H1 (cell line): ENCODE measurements around the gene TSC22D1. TPM values are rescaled to one million over a fixed set of nuclear protein-coding genes. Genes with fewer than 3 reads are reported as not detected.

Experiments
- CTCF ChIA-PET: fragments of 300-600 bp; sonication (Branson Sonifier 250); formaldehyde crosslinking; loops from one replicate; lab custom pipeline; 2021; ENCODE audit not compliant: partially characterized antibody; lab: Charles Lee
- POLR2A ChIA-PET: fragments of 300-600 bp; sonication (Branson Sonifier 250); formaldehyde crosslinking; loops from one replicate; lab custom pipeline; 2021; ENCODE audit warnings: inconsistent platforms; ENCODE audit not compliant: partially characterized antibody; lab: Charles Lee
- DNase-seq, 2 experiments: peaks; one replicate each; pipeline versions ENCODE4 v3.0.0 to v3.0.0-alpha.2; 2010 to 2022; ENCODE audit warnings: low spot score in 2 of 2, low read depth in 1 of 2, mixed read lengths in 1 of 2
- FAIRE-seq: peaks from 2 replicates; lab custom pipeline; 2011; peaks lifted over from hg19 to GRCh38; lab: Jason Lieb, UNC
- H2AFZ ChIP-seq: 2 replicates; pipeline ENCODE4 v1.8.1; 2012; ENCODE audit warnings: low read length, inconsistent platforms
- H2AK5ac ChIP-seq: 2 replicates; pipeline ENCODE4 v1.6.1; 2013; ENCODE audit warnings: low read depth, low read length
- H2BK120ac ChIP-seq: replicated peaks from 2 replicates; pipeline ENCODE3; 2013; ENCODE audit warnings: low read depth, low read length, inconsistent platforms
- H2BK12ac ChIP-seq: 2 replicates; pipeline ENCODE4 v1.6.1; 2013; ENCODE audit warnings: low read depth, low read length
- H2BK15ac ChIP-seq: 2 replicates; pipeline ENCODE4 v1.6.1; 2013; ENCODE audit warnings: low read length
- H2BK20ac ChIP-seq: 2 replicates; pipeline ENCODE4 v1.6.1; 2013; ENCODE audit warnings: low read length
- H2BK5ac ChIP-seq: 2 replicates; pipeline ENCODE4 v1.6.1; 2013; ENCODE audit warnings: low read depth, low read length
- H3K14ac ChIP-seq: 2 replicates; pipeline ENCODE4 v1.6.1; 2013; ENCODE audit warnings: inconsistent platforms; ENCODE audit not compliant: insufficient read length
- H3K18ac ChIP-seq: 2 replicates; pipeline ENCODE4 v1.6.1; 2013; ENCODE audit warnings: low read length; ENCODE audit errors: extremely low read depth
- H3K23ac ChIP-seq: 2 replicates; pipeline ENCODE4 v1.6.1; 2013; ENCODE audit warnings: inconsistent platforms; ENCODE audit not compliant: insufficient read length
- H3K23me2 ChIP-seq: 2 replicates; pipeline ENCODE4 v1.6.1; 2013; ENCODE audit warnings: low read depth, low read length
- H3K27ac ChIP-seq: 2 replicates; pipeline ENCODE4 v1.6.1; 2011; ENCODE audit warnings: low read depth, low read length, inconsistent platforms
- H3K27me3 ChIP-seq, 4 experiments: replicated peaks in 1 of 4; 1 replicate in 1 of 4; 2 replicates in 3 of 4; pipeline versions ENCODE4 v1.6.1 to v1.8.1; 2011 to 2013; ENCODE audit warnings: low read length in 3 of 4, mild to moderate bottlenecking in 3 of 4, inconsistent platforms in 2 of 4, mixed read lengths in 2 of 4, moderate library complexity in 1 of 4; ENCODE audit not compliant: control insufficient read depth in 3 of 4, insufficient read depth in 3 of 4; ENCODE audit errors: extremely low read depth in 1 of 4
- H3K36me3 ChIP-seq, 4 experiments: 2 replicates each; pipeline versions ENCODE4 v1.6.1 to v1.8.1; 2011 to 2013; ENCODE audit warnings: mild to moderate bottlenecking in 4 of 4, low read length in 3 of 4, moderate library complexity in 2 of 4, control low read depth in 1 of 4, inconsistent platforms in 1 of 4; ENCODE audit not compliant: insufficient read depth in 4 of 4, control insufficient read depth in 2 of 4
- H3K4ac ChIP-seq: replicated peaks from 2 replicates; pipeline ENCODE3; 2013; ENCODE audit warnings: low read length, low read depth, mixed read lengths, inconsistent platforms; ENCODE audit not compliant: insufficient read length
- H3K4me1 ChIP-seq, 4 experiments: replicated peaks in 1 of 4; 1 replicate in 1 of 4; 2 replicates in 3 of 4; pipeline versions ENCODE4 v1.6.1 to v1.8.1; 2011 to 2013; ENCODE audit warnings: low read length in 3 of 4, inconsistent platforms in 2 of 4, mixed read lengths in 1 of 4; ENCODE audit not compliant: insufficient read depth in 4 of 4, control insufficient read depth in 3 of 4
- H3K4me2 ChIP-seq, 2 experiments: 2 replicates each; pipeline versions ENCODE4 v1.6.1 to v1.8.1; 2011 to 2013; ENCODE audit warnings: low read depth in 2 of 2, low read length in 2 of 2, control low read depth in 1 of 2, inconsistent platforms in 1 of 2, mild to moderate bottlenecking in 1 of 2; ENCODE audit not compliant: insufficient read depth in 1 of 2
- H3K4me3 ChIP-seq, 4 experiments: fragments of 200-600, 300-600 bp in 1 of 4; sonication (generic), shearing (Covaris generic), sonication (Bioruptor Twin) in 1 of 4; 2 replicates each; pipeline versions ENCODE4 v1.5.1 to v1.8.1; 2011 to 2016; ENCODE audit warnings: low read length in 4 of 4, low read depth in 3 of 4, control low read depth in 2 of 4, inconsistent platforms in 2 of 4, mild to moderate bottlenecking in 2 of 4, mixed read lengths in 1 of 4, moderate library complexity in 1 of 4; ENCODE audit not compliant: insufficient read depth in 2 of 4; ENCODE audit errors: extremely low read depth in 1 of 4
- H3K56ac ChIP-seq: replicated peaks from 2 replicates; pipeline ENCODE3; 2013; ENCODE audit warnings: low read depth, mild to moderate bottlenecking, mixed read lengths, low read length, inconsistent platforms; ENCODE audit not compliant: insufficient read length
- H3K79me1 ChIP-seq: 2 replicates; pipeline ENCODE4 v1.6.1; 2013; ENCODE audit warnings: low read depth, low read length, control low read depth
- H3K79me2 ChIP-seq, 2 experiments: 2 replicates each; pipeline versions ENCODE4 v1.6.1 to v1.8.1; 2012 to 2013; ENCODE audit warnings: low read length in 2 of 2, mild to moderate bottlenecking in 2 of 2, inconsistent platforms in 1 of 2; ENCODE audit not compliant: insufficient read depth in 2 of 2, control insufficient read depth in 1 of 2
- H3K9ac ChIP-seq, 4 experiments: replicated peaks in 1 of 4; 1 replicate in 1 of 4; 2 replicates in 3 of 4; pipeline versions ENCODE4 v1.6.1 to v1.8.1; 2011 to 2013; ENCODE audit warnings: low read depth in 3 of 4, low read length in 3 of 4, control low read depth in 2 of 4, mild to moderate bottlenecking in 2 of 4, moderate library complexity in 2 of 4, inconsistent platforms in 1 of 4; ENCODE audit errors: extremely low read depth in 1 of 4
- H3K9me3 ChIP-seq, 2 experiments: 2 replicates each; pipeline versions ENCODE4 v1.6.1 to v1.8.1; 2012 to 2013; ENCODE audit warnings: mild to moderate bottlenecking in 2 of 2, moderate library complexity in 2 of 2, control low read depth in 1 of 2, inconsistent platforms in 1 of 2, low read depth in 1 of 2, low read length in 1 of 2, mixed read lengths in 1 of 2; ENCODE audit not compliant: insufficient read depth in 2 of 2
- H4K20me1 ChIP-seq, 2 experiments: replicated peaks in 1 of 2; 2 replicates each; pipeline versions ENCODE3 to v1.8.1; 2011 to 2013; ENCODE audit warnings: inconsistent platforms in 2 of 2, low read length in 2 of 2, mild to moderate bottlenecking in 1 of 2; ENCODE audit not compliant: insufficient read depth in 2 of 2, control insufficient read depth in 1 of 2
- H4K5ac ChIP-seq: 2 replicates; pipeline ENCODE4 v1.6.1; 2013; ENCODE audit warnings: low read length, low read depth, mixed read lengths, inconsistent platforms; ENCODE audit not compliant: insufficient read length
- H4K8ac ChIP-seq: 2 replicates; pipeline ENCODE4 v1.8.0; 2013; ENCODE audit warnings: mild to moderate bottlenecking, moderate library complexity, low read length, inconsistent platforms; ENCODE audit not compliant: insufficient read depth; ENCODE audit errors: extremely low read depth
- H4K91ac ChIP-seq: replicated peaks from 2 replicates; pipeline ENCODE3; 2013; ENCODE audit warnings: low read length, mixed read lengths, inconsistent platforms; ENCODE audit not compliant: insufficient read length
- KDM4A ChIP-seq: IDR thresholded peaks from one replicate; pipeline ENCODE4 v1.7.1; 2012; ENCODE audit warnings: low read depth, mild to moderate bottlenecking, moderate library complexity, low read length, inconsistent platforms; ENCODE audit not compliant: severe bottlenecking
- SP4 ChIP-seq: IDR thresholded peaks from 2 replicates; pipeline ENCODE4 v1.6.1; 2012; ENCODE audit warnings: low read length, inconsistent platforms
- WGBS, 2 experiments: shearing (Covaris generic) in 1 of 2; methylation state at CpG; one replicate each; pipeline versions ENCODE4 v1.1.6 to v1.1.7; 2013 to 2015; ENCODE audit warnings: low lambda C conversion rate in 2 of 2, mixed read lengths in 2 of 2, inconsistent platforms in 1 of 2, low coverage in 1 of 2, missing lambda C conversion rate in 1 of 2; ENCODE audit not compliant: insufficient replicate concordance in 2 of 2, insufficient coverage in 1 of 2, insufficient read length in 1 of 2; ENCODE audit errors: extremely low coverage in 1 of 2, missing lambda C conversion rate in 1 of 2; 5-methylcytosine and 5-hydroxymethylcytosine counted together
- polyA plus RNA-seq, 7 experiments: library from polyadenylated mRNA; depleted of rRNA in 3 of 7; stranded (reverse) in 5 of 7; unstranded in 2 of 7; fragments of >200 nt in 5 of 7; fragments of 200-250 nt in 2 of 7; gene quantifications; 1 replicate in 5 of 7; 2 replicates in 1 of 7; 4 replicates in 1 of 7; pipeline versions ENCODE4 v1.2.1 to v1.2.3, GENCODE V29; 2011 to 2013; ENCODE audit warnings: missing spikeins in 2 of 7, mixed read lengths in 2 of 7
- total RNA-seq: library from RNA; stranded (reverse); fragmentation: NEBNext Ultra II Directional; extraction: Animal tissue kit (Norgen Biotek cat#: 25700); gene quantifications from 2 replicates; pipeline ENCODE4 v1.2.1, GENCODE V29; 2021

The TSC22D1 gene
- total and polyA plus RNA-seq, 2 of the 8 experiments (the other 6 are each of a cell fraction or from before 2014, with no cell fraction given) = 52.6 to 80.9 TPM

GRCh38 chr13:44398606-44399005, 177.5 kb downstream of the TSC22D1 start:
- Histone ChIP-seq H3K56ac (no peak overlapping the region), H3K36me3 (no peaks in the 10 kb centered on the region), H2AK5ac (no peak overlapping the region), H2BK20ac (no peak overlapping the region), H3K79me1 (no peaks in the 10 kb centered on the region), H3K79me2 (no peaks in the 10 kb centered on the region), H3K4me1 (peaks cover 6 to 18% (median 12%) of the 10 kb centered on the region in 4 experiments; a peak in 6 of 7 replicates), H3K18ac (no peak overlapping the region), H2AFZ (no peak overlapping the region), H3K9me3 (no peaks in the 10 kb centered on the region), H4K20me1 (no peaks in the 10 kb centered on the region), H3K23me2 (no peaks in the 10 kb centered on the region), H3K27ac (no peak overlapping the region), H4K91ac (no peak overlapping the region), H3K4me2 (no peak overlapping the region), H2BK5ac (no peak overlapping the region), H3K23ac (no peak overlapping the region), H3K27me3 (no peaks in the 10 kb centered on the region), H2BK120ac (no peak overlapping the region), H4K8ac (no peak overlapping the region), H4K5ac (no peak overlapping the region), H3K4ac (no peak overlapping the region), H3K4me3 (no peak overlapping the region), H2BK15ac (no peak overlapping the region), H2BK12ac (no peak overlapping the region), H3K14ac (no peak overlapping the region), H3K9ac (no peak overlapping the region)
- POLR2A ChIA-PET = interaction anchor here (0.6 to 1.0 kb wide), 3 partner anchors 19 to 433 kb away, joined by 3 read pairs; no protein-coding TSS in a partner anchor
- CTCF ChIA-PET = interaction anchor here (0.8 to 1.6 kb wide), 6 partner anchors 14 to 40 kb away, joined by 3 to 6 read pairs (median 3); no protein-coding TSS in a partner anchor
- FAIRE-seq (no peak), DNase-seq (no peak)
- WGBS, 2 experiments = 83% methylated on average over 3 of the region's 3 CpGs; no CpG with 5 or more reads in 1 of the 2 experiments
- TF ChIP-seq SP4 (no peak), KDM4A (no peak)
